KBM-7 (cell line): Measurements from ENCODE around the gene PPM1A.
"Not testable (repeated sequence)": the region's sequence is repeated elsewhere in the genome, so short reads cannot be mapped to it uniquely, and the experiment has no call there.

Experiments used
- DNase-seq: peaks from one replicate; pipeline ENCODE4 v3.0.0-alpha.2; 2015
- in situ Hi-C: fragments of 300-500 bp; cut with MboI; formaldehyde crosslinking; loops from 2 replicates; pipeline ENCODE4 v1.14.3; 2020; ENCODE audit warnings: low sequenced_read_pairs, low pct_unique_long_range_greater_than_20kb, mixed read lengths

The PPM1A gene

DNA sequence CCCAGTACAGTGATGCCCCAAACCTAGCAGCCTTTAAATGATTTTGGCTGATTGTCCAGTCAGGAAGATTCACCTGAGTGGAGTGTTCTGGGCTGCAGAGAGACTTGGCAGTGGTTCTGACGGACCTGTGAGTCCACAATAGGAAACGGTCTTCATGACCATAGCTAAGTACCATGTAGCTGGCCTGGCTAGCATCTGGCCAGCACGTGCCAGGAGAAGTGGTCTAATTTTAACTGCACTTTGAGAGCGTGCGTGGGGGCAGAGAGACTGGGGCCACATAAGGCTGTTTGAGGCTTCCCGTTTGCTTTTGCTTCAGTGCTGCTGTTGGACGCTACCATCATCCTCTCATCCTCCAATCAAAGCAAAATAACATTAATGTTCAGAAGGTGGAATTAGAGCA lies 54.7 kb downstream of the PPM1A start:
- in situ Hi-C loops: no loop called here
- no peak for DNase-seq

DNA sequence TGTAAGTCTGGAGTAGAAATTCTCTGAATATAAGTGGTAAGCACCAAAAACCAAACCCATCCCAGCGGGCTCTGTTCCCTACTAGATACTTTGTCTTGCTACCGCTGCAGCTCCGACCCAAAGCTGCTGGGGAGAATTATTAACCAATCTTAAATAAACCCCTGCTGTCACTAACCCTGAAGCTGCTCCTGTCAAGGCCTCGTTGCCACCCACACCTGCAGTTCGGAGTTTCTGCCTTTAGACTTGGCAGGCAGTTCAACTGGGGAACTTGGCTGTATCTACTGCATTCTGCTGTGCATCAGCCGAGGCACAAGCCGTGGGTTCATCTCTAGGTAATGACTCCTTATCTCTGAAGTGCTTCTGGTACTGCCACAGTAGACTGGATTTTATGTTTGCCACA lies 55.5 kb downstream of the PPM1A start:
- in situ Hi-C loops: no loop called here
- DNase-seq: no peak

DNA sequence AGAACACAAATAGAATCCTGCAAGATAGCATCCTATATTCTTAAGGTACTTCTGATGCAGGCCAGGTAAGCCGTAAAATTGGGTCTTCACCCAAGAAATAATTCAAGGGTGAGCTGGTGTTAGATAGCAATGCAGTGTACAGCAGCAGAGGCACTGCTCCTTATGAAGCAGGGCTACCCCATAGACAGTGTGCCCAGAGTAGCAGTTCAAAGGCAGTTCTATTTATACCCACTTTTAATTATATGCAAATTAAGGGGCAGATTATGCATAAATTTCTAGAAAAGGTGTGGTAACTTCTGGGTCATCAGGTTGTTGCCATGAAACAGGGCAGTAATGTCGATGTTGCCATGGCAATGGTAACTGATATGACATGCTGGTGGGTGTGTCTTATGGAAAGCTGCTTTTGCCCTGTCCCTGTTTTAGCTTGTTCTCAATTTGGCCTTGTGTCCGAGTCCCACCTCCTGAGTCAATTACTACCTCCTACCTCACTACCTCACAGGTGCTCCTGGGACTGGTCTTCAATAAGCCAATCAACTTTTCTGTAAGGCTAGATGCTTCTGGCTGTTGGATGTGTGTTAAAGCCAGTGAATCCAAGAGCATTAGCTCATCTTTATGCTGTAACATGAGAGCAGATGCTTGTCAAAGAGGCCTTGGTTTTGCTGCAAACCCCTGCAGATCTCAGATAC lies 61.0 kb downstream of the PPM1A start:
- DNase-seq: no peak
- in situ Hi-C loops: no loop called here

DNA sequence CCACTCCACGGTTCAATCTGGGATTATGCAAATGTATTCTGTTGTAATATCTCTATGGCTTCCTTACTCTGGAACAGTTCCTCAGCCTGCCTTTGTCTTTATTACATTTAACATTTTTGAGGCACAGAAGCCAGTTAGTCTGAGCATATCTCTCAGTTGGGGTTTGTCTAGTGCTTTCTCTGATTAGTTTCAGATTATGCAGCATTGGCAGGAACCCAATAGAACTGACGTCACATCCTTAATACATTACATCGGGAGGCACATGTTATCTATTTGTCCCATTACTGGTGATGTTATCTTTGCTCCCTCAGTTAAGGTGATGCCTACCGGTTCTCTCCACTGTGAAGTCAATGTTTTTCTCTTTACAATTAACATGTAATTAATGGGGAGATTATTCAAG lies 62.4 kb downstream of the PPM1A start:
- no peak for DNase-seq
- in situ Hi-C loops: no loop called here

DNA sequence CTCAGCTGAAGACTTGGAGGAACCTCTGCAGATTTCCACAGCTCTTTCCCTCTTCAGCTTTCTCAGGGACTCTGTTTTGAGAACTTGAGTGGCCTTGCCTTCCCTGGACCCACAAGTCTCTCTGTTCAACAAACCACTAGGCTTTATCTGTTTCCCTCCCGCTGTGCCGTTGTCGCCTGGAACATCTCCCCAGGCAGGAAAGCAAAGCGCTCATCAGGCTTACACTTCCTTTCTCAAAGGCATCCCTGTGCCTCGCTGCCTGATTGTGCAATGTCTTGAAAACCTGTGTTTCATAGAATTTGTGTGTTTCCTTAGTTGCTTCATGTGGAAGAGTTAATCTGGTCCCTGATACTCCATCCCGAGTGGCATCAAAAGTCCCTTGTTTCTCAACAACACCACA lies 64.1 kb downstream of the PPM1A start:
- in situ Hi-C loops: no loop called here
- DNase-seq: peak; percentile 68

DNA sequence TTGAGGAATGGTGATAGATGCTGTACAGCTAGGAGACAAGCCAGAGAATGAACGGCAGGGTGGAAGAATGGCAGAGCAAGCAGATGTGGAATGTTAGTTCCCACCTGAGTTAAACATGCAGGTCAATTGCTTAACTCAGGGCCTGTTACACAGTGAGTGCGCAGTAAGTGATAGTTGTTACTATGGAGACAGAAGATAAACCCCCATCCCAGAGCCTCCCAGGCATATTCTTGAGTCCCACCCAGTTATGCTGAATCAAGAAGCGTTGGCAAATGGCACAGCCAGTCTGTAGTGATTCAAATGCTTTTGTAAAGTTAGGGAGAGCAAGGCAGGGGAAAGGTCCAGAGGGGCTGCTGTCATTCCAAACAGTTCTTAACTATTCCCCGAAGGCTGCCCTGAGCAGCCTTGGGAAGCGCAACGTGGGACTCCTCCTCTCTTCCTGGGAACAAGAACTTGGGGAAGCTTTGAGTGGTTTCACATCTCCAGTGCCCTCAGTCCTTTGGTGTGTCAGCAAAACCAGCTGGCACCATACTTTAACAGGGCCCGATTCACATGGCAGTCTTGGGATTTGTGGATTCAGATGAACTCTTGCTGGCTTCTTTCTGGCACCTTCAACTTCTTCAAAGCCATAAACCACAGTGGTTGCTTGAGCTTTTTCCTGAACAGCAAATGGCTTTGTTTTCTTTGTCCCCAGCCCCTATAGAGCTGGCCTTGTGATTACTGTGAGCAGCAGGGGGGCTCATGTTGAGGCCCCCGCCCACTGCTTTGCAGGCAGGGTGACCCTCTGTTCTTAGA lies 66.4 kb downstream of the PPM1A start:
- in situ Hi-C loops: no loop called here
- DNase-seq: no peak

DNA sequence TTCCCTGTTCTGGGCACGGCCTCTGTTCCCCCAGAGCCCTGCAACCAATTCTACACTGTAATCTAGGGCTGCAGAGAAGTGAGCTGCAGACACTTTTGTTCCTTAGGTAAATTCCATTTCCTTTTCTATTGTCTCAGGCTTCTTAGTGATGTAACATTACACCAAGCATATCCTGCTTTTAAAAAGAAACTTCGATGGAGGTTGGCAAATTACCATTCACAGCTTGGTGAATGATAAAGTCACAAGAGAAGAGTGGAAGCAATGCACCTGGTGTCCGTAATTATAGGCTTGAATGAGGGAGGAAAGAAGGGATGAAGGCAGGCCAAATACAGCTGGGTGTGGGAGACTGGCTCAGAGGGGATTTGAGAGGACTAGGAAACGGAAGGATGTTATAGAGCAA lies 68.6 kb downstream of the PPM1A start:
- DNase-seq: no peak
- in situ Hi-C loops: no loop called here

DNA sequence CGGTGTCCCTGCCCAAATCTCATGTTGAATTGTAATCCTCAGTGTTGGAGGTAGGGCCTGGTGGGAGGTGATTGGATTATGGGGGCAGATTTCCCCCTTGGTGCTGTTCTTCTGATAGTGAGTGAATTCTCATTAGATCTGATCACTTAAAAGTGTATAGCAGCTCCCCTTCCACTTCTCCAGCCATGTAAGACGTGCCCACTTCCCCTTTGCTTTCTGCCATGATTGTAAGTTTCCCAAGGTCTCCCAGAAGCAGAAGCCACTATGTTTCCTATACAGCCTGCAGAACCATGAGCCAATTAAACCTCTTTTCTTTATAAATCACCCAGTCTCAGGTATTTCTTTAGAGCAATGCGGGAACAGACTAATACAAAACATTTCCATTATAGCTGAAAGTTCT lies 71.8 kb downstream of the PPM1A start:
- in situ Hi-C loops, DNase-seq: not testable (repeated sequence)

DNA sequence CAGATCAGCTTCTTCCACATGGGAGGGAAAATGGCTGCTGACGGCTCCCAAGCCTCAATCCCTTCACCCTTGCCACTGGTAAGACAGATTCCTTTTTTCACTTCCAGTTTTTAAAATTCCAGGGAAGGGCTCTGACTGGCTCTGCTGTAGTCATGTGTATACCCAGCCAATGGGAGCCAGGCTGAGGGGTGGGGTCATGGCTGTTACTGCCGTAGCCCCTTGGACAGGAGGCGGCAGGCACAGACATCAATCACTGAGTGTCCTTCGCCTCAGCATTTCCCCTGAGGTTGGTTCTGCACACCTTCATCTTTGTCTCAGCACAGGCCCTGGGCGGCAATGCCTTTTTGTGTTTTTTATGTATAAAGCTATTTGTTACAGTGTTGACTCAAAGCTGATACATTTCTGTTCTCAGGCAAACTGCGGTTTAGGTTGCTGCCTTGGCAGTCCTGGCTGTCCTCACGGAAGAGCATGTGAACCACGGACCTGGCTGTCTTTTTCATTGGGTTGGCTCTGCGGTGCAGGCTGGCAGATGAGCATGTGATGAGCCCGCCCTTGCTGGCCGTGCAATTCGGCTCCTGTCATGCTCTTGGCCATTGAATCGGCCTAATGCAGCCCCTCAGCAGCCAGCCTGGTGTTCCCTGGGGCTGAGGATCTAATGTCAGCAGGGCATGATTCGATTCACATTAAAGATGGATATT lies 74.3 kb downstream of the PPM1A start:
- no peak for DNase-seq
- in situ Hi-C loops: no loop called here

DNA sequence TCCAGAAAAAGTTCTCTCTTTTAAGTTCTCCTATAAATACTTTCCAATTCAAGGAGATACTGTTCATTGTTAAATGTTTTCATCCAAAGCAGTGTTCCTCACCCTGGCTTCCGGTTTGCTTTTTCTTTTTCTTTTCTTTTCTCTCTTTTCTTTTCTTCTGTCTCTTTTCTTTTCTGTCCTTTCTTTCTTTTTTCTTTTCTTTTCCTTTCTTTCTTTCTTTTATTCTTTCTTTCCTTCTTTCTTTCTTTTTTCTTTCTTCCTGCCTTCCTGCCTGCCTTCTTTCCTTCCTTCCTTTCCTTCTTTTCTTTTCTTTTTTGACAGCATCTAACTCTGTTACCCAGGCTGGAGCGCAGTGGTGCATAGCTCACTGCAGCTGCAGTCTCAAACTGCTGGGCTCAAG lies 75.8 kb downstream of the PPM1A start:
- in situ Hi-C loops: no loop called here
- no peak for DNase-seq

DNA sequence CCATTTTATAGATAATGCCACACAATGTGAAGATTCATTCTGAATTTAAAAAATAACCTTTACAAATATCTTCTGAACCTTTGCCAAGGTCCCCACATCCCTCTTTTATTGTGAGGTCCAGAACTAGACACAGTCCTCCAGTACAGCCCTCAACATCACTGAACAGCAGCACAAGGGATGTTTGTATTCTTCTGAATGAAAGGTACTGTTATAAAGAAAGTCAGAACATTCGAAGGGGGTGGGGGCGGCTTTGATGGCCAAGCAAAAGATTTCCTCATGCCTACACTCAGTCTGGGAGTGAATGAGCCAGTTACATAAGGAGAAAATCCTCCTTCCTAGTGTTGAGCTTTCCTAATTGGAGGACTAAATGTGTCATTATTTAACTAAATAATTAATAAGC lies 77.3 kb downstream of the PPM1A start:
- no peak for DNase-seq
- in situ Hi-C loops: no loop called here

DNA sequence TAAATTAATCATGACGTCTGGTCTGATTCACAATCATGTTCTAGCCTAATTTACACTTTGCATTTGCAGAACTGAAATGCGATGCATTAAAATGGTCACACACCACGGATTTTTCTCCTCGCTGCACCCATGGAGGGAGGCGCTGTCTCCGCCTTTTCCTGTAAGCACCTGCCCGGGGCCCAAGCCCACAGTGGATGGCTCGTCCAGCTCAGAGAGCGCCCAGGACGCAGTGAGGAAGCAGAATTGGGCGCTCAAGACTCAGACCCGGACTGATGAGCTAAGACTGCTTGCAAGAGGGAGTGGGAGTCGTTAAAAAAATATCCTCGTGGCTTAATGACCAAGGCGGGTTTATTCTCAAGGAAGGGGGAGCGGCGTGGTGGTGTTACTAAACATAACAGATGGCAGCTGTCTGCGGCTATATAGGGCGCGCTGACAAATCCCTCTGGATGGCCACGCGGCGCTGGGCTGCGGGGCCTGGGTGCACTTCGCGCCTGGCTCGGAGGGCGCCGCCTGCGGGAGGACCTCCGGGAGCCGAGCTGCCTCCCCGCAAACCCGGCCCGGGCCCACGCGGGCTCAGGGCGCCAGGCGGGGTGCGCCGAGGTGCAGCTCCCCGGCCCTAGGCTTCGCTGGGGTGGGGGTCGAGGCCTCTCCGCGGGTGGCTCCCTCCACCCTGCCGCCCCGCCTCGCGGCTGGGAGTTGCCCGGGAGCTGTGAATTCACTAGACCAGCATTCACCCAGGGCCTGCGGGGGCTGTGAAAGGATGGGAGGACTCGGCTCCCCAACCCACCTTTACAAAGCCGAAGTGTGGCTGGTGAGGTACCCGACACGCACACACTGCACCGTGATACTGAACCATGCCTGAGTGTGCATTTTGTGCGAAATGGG lies 78.7 kb downstream of the PPM1A start:
- in situ Hi-C loops: no loop called here
- DNase-seq: no peak

DNA sequence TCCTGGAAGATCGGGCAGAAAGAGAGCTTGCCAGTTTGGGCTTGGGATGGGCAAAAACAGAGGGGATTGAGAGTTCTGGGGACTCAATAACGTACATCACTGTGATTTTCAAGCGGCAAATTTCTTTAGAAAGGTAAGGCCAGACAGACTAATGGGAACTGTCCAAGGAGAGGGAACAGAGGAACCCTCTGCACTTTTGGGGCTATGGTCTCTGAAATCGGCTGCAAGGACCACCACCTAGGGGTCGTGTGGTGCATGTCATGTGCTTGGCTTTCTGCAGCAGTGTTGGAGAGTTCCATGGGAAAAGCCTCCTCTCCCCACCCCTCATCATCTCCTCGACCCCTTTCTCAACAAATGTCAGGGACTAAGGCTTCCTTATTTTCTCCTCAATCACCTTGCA lies 79.6 kb downstream of the PPM1A start:
- no peak for DNase-seq
- in situ Hi-C loops: no loop called here

DNA sequence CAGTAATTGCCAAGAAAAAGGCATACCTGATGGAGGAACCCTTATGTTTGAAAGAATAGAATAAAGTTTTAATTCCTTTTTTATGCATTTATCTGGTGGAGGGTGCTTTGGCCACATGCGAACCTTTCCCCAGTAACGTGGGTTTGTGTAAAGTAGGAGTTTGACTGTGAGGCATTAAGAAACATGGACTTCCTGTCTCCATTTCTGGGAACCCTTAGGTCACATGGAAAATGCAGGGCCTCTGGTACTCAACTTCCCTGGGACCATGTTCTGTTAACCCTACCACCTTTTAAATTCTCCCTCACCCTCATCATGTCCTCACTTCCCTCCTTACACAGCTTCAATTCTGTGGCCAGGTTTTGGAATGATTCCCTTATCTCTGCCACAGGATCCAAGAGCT lies 80.3 kb downstream of the PPM1A start:
- DNase-seq: no peak
- in situ Hi-C loops: no loop called here

DNA sequence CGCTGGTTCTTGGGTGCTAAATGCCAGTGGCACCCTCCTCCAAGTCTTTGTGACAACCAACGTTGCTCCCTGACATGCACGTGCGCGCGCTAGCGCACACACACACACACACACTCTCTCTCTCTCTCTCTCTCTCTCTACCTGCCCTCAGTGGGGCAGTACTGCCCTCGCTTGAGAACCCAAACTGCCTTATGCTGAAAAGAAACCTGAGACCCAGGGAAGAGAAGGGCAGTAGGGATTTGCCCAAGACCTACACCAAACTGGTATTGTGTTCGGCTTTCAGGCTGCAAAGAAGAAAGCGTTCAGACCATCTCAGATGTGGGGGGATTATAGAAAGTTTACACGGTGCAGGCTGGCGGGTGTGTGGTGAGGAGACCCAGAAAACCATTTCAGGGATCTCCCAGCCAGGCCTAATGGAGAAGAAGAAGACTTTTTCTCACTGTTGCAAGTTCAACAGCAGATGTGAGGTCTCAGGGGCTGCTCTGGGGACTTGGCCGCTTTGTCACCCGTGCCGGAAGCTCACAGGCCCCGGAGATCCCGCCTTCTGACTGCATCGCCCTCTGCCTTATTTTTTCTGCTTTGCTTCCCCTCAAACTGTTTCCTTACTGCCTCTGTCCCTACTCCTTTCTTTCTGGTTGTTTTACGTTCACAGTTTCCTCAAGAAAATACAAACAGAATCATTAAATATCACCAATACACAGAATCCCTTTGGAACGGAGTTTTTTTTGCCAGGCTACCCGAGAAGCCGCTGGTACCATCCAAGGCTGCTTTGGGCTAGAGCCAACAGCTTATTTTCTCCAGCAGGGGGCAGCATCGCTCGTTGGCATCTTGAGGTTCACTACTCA lies 82.4 kb downstream of the PPM1A start:
- in situ Hi-C loops: no loop called here
- DNase-seq: peak; percentile 73

DNA sequence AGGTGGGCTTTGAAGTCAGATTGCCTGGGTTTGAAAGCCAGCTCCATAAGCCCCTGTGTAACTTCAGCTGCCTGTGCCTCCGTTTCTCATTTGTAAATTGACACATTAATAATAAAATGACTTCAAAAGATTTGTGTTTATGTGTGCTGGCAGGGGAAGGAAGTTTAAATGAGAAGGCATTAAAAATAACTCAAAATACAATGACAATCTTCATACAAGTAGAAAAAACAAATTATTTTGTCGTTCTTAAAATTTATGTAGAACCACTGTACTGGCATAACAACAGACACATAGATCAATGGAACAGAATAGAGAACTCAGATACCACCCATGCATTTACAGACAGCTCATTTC lies 83.0 kb downstream of the PPM1A start:
- no peak for DNase-seq
- in situ Hi-C loops: no loop called here

DNA sequence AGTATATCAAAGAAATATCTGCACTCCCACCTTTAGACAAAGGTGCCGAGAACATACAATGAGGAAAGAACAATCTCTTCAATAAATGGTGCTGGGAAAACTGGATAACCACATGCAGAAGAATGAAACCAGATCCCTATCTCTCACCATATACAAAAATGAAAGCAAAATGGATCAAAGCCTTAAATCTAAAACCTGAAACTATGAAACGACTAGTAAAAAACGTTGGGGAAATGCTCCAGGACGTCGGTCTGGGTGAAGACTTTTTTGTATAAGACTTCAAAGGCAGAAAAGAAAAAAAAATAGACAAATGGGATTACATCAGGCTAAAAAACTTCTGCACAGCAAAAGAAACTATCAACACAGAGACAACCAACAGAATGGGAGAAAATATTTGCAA lies 83.8 kb downstream of the PPM1A start:
- in situ Hi-C loops: no loop called here
- no peak for DNase-seq

DNA sequence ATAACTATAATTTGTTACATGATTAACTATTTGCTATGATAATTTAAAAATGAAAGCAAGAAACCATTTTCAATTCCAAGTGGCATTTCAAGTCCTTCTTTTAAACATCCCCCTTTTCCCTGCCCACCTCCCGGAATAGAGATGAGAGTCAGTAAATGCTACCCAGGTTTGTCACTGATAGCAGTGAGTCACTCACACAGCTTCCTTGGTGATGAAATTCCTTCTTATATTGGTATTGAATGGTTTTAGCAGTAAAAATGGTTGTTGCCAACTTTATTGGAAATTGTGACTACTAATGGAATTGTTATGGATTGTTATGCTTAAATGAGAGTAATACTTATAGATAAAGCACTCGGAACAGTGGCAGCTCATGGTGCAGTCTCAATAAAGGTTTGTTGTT lies 90.5 kb downstream of the PPM1A start:
- in situ Hi-C loops: no loop called here
- no peak for DNase-seq

DNA sequence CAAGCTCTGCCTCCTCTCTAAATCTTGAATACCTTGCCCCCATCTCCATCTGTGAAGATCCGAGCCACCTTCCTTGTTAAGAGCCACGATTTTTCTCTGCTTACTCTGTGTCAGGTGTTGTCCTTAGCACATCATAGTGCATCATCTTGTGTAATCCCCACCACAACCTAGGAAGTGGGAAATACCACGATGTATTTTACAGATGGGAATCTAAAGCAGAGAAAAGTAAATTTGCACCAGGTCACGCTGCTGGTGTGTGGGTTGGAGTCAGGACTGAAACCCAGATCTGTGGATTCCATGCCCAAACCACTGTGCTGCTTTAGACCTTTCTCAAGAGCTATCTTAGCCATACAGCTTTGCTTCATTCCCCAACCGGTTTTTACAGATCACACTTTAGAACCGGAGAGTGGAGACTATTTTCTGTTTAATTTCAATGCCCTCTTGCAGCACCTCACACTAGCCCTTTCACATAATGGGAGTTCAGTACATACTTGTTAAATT lies 94.6 kb downstream of the PPM1A start:
- in situ Hi-C loops: no loop called here
- DNase-seq: no peak
